ENCODE measurements around the gene USF3.

USF3 gene

DNA sequence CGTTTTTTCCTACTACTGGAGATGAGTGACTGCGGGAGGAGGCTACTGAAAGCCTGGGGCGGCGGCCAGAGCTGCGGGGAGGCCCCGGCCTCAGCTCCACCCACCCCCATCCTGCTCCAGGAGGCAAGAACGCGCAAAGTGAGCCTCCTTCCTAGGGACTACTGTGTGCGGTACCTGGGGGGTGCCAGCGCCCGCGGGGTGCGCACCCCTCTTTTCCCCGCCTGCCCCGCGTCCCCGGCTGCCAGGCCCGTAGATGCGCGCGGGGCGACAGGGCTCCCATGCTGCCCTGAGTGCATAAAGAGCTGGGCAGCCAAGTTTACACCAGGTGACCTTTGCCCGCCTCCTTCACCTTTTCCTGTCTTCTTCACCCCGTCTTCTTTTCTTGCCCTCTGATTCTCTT is 2.5 kb upstream of the USF3 start:
- peak in 4 of 56 donors; percentile 3 to 13 (median 6) for DNase-seq

DNA sequence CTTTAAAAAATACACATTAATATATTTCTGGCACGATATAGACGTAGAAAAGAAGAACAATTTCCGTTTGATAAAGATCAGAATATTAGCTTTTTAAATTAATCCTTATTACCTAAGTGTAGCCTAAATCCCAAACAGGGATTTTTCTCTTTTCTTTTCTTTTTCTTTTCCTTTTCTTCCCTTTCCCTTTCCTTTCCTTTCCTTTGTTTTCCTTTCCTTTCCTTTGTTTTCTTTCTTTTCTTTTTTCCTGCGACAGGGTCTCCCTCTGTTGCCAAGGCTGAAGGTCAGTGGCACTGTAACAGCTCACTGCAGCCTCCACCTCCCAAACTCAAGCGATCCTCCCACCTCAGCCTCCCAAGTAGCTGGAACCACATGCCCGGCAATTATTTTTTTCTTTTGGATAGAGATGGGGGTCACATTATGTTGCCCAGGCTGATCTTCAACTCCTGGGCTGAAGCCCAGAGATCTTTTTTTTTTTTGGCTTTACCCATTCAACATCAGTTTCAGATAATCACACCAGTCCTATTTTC is 1.8 kb upstream of the USF3 start:
- DNase-seq = no peak

DNA sequence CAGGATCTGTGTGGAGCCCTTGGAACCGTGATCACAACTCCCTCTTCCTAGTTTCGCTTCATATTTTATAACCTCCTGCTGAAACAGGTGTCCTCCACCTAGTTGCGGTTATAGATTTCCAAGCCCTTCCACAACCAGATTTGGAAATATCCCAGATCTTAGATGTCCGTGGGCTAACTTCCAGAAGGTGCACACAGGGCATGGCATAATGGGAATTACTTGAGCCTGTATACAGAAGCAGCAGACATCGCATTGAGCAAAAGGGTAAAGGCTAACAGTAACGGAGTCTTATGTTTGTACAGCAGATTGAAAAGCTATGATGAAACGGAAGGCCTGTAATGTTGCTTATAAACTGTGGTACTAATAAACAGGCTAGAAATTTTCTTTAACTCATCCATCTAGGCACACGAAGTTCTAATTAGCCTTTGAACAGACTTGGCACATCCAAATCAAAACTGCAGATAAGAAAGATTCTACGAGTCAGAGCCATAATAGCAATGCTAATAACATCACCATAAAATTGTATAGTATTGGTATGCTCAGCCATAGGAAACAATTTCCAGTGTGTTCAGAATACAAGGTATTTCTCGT is 1.2 kb upstream of the USF3 start:
- peak in 2 of 56 donors; percentile 40 to 53 for DNase-seq

- peak; percentile 84 to 100 (median 99) for DNase-seq
Observed at GRCh38 chr3:113696658-113697499, 437 bp upstream of the USF3 start.

DNA sequence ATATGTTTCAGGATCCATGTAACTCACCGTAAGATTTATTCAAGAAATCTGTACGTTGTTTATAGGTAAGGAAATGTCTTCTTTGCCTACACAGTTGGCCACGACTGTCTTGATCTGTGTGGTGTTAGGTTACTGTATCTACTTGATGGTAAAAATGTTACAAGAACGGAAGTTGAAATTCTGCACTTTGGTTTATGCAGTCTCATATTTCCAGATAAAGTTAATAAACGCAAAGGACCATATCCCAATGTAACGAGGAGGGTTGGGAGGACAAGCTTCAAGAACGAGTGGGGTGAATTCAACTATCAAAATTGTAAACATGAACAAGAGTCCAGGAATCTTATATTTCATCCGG is 1.0 kb downstream of the USF3 start:
- DNase-seq = no peak

DNA sequence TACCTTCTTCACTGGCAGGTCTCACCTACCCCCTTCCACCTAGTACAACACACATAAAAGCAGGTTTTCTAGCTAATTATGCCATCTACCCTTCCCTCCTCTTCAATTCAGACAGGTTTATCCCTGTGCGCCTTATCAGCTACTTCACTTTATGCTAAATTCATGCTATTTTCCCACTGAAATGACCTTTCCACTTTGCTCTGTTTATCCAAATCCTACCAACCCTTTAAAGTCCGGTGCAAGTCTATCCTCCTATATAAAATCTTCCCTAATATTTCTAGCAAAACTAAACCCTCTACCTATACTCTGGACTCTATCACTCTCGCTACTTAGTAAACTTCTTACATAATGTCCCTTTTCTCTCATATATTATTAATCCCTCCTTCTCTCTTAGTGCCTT is 6.0 kb downstream of the USF3 start:
- DNase-seq = no peak

DNA sequence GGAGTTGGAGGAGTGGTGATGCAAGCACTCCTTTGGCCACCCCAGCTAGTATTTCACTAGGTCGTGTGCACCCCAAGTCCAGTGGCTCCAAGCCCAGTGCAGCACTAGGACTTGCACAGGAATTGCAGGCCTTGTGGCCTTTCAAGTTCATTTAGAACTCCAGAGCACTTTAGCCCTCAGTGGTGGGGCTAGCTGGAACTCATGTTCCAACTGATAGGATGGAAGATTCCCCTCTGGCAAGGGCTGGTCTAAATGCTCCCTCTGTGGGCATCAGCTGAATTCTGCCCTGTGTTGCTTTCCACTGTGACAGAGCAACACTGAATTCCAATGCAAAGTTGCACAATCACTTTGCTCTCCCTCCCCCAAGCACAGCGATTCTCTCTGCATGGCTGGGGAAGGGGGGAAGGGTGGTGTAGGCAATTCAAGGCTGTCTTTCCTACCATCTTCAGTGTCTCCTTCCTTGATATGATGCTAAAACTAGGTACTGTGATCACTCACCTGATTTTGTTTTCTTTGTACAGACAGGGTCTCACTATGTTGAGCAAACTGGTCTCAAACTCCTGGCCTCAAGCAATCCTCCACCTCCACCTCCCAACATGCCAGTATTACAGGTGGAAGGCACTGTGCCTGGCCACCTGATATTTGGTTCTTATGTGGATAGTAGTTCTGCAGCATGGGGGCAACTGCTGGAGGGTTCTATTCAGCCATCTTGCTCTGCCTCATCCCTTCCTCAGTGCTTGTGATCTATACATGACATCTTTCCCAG is 10.3 kb downstream of the USF3 start:
- DNase-seq = peak in 1 of 56 donors; percentile 0

DNA sequence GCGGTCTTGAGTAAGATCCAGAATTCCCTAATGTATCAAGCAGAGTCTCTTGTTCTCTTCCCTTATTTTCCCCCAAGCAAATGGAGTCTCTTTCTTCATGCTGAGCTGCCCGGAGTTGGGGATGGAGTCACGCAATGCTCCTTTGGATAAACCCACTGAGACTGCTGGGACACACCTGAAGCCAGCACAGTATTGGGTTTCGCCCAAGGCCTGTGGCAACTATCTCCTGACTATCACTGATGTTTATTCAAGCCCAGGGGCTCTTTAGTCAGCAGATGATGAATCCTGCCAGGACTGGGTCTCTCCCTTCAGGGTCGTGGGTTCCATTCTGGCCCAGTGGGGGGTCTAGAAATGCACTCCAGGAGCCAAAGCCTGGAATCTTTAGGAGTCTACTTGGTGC is 11.3 kb downstream of the USF3 start:
- no peak for DNase-seq

DNA sequence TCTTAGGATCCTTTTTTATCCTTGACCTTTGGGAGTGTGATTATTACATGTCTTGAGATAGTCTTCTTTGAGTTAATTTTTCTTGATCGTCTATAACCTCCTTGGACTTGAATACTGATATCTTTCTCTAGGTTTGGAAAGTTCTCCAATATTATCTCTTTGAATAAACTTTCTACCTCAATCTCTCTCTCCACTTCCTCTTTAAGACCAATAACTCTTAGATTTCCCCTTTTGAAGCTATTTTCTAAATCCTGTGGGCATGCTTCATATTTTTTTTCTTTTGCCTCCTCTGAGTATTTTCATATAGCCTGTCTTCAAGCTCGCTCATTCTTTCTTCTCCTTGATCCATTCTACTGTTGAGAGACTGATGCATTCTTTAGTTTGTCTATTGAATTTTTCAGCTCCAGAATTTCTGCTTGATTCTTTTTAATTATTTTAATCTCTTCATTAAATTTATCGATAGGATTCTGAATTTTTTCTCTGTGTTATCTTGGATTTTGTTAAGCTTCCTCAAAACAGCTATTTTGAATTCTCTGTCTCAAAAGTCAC is 12.1 kb downstream of the USF3 start:
- no peak for DNase-seq

- DNase-seq = no peak
Observed at GRCh38 chr3:113678773-113679172, 17.7 kb downstream of the USF3 start.

GRCh38 chr3:113677737-113678136 is 18.7 kb downstream of the USF3 start:
- DNase-seq = no peak

- DNase-seq = no peak
Observed at GRCh38 chr3:113676261-113676660, 20.2 kb downstream of the USF3 start.

- DNase-seq = no peak
Observed at GRCh38 chr3:113673593-113673992, 22.8 kb downstream of the USF3 start.

- DNase-seq = no peak
Observed at GRCh38 chr3:113668015-113668414, 28.4 kb downstream of the USF3 start.

DNA sequence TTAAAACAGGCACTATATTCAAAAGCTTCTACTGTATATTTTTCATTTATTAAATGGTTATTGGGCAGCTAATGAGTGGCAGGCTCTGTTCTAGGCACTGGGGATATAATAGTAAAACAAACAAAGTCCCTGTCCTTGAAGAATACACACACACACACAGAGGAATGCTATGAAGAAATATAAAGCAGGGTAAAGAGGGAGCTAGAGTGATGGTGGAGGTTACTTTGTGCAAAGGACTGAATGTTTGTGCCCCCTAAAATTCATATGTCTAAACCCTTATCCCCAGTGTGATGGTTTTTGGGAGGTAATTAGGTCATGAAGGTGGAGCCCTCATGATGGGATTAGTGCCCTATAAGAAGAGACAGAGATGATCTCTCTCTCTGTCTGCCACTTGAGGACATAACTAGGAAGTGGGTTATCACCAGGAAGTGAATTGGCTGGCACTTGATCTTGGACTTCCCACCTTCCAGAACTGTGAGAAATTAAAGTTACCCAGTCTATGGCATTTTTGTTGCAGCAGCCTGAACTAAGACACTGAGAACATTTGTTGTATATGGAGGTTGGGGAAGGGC is 31.8 kb downstream of the USF3 start:
- DNase-seq = no peak

DNA sequence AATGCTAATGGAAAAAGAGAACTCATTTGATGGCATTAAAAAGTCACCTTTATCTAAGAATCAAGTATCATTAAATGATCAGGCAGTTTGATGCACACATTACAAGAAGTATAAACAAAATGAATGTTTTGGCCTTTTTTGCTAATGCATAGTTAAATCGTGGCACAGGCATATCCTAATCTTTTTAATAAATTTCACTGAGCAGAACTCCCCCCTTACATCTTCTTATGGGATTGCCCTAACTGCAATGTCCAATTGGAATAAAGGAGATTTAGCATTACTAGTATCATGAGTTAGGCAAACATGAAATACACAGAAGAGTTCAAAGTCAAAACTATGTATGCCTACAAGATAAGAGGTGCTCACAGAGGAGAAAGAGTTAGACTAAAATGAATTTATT is 32.7 kb downstream of the USF3 start:
- no peak for DNase-seq

DNA sequence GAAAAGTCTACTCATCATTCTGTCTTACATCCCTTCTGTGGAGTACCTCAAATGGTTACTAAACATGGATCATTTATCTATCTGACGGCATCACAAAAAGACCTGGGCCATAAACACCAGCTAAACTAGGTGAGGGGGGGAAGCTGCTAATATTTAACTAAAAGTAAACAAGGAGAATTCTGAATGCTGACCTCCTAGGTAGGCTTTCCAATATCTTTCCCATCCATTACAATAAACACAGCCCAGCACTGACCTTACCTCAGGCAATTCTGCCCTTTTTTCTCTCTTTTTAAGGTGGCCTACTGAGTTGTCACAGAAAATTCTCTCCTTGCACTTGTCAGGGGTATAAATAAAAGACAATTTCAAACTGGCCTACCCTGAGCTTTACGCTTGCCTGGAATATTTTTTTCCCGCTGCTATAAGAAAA is 33.1 kb downstream of the USF3 start:
- no peak for DNase-seq

DNA sequence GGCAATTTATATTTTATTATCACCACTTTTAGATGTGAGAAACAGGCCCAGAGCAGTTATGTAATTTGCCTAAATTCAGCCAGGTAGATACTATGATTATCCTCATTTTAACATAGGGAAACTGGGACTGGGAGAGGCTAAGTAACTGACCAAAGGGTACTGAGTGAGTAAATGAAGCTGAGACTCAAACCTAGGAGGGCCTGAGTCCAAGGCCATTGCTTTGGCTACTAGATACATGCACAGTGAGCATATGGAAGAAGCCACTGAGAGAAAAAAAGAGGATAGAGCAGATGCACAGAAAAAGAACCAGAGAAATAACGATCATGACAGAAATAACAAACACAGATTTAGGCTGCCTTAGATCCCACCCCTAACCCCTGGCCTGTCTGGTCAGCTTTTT is 33.6 kb downstream of the USF3 start:
- no peak for DNase-seq

- DNase-seq = peak in 1 of 56 donors; percentile 0
Observed at GRCh38 chr3:113660896-113661295, 35.5 kb downstream of the USF3 start.

GRCh38 chr3:113660458-113660857 is 36.0 kb downstream of the USF3 start:
- DNase-seq = no peak

GRCh38 chr3:113659996-113660395 is 36.4 kb downstream of the USF3 start:
- DNase-seq = no peak

Data from nucleus accumbens (tissue), 56 donors.